Fibroblast of the conjunctiva (primary cell): ENCODE data around the gene ALDH18A1.
"Not testable (repeated sequence)": the region's sequence is repeated elsewhere in the genome, so short reads cannot be mapped to it uniquely, and the experiment has no call there.

ENCODE experiments used
- DNase-seq: peaks from one replicate; pipeline ENCODE4 v3.0.0-alpha.2; 2010; ENCODE audit warnings: low read depth

The ALDH18A1 gene

GRCh38 chr10:95656291-95657164 is at the start of gene ALDH18A1:
Gene ALDH18A1, minus strand, starts transcription at chr10:95656711. Its CDS starts 3,334 bp downstream, at chr10:95653377.
- DNase-seq, result peak; percentile 75

GRCh38 chr10:95698415-95698814 is 41.9 kb upstream of the ALDH18A1 start:
- DNase-seq, result no peak

GRCh38 chr10:95697429-95697828 is 40.9 kb upstream of the ALDH18A1 start:
- DNase-seq, result no peak

GRCh38 chr10:95694665-95695064 is 38.2 kb upstream of the ALDH18A1 start:
- DNase-seq, result no peak

- DNase-seq, result peak; percentile 99
Observed at GRCh38 chr10:95693668-95694534, 37.4 kb upstream of the ALDH18A1 start, which contains the start of gene TCTN3. Gene TCTN3, minus strand, starts transcription at chr10:95693927. Its CDS starts 28 bp downstream, at chr10:95693899.

- DNase-seq, result no peak
Observed at GRCh38 chr10:95693071-95693667, 36.7 kb upstream of the ALDH18A1 start.

- DNase-seq, result no peak
Observed at GRCh38 chr10:95691281-95691680, 34.8 kb upstream of the ALDH18A1 start.

- no peak for DNase-seq
Observed at GRCh38 chr10:95688648-95689047, 32.1 kb upstream of the ALDH18A1 start.

GRCh38 chr10:95683966-95684365 is 27.5 kb upstream of the ALDH18A1 start:
- no peak for DNase-seq

- no peak for DNase-seq
Observed at GRCh38 chr10:95675403-95676116, 19.0 kb upstream of the ALDH18A1 start.

GRCh38 chr10:95674643-95675042 is 18.1 kb upstream of the ALDH18A1 start:
- no peak for DNase-seq

- DNase-seq, result not testable (repeated sequence)
Observed at GRCh38 chr10:95672641-95673040, 16.1 kb upstream of the ALDH18A1 start.

GRCh38 chr10:95664543-95664942 is 8.0 kb upstream of the ALDH18A1 start:
- no peak for DNase-seq

- DNase-seq, result no peak
Observed at GRCh38 chr10:95663496-95663895, 7.0 kb upstream of the ALDH18A1 start.

GRCh38 chr10:95661818-95662217 is 5.3 kb upstream of the ALDH18A1 start:
- DNase-seq, result no peak

- DNase-seq, result no peak
Observed at GRCh38 chr10:95660283-95660682, 3.8 kb upstream of the ALDH18A1 start.

- no peak for DNase-seq
Observed at GRCh38 chr10:95657250-95657649, 739 bp upstream of the ALDH18A1 start.

- DNase-seq, result no peak
Observed at GRCh38 chr10:95655571-95656290, 780 bp downstream of the ALDH18A1 start.

GRCh38 chr10:95653895-95654294 is 2.6 kb downstream of the ALDH18A1 start:
- DNase-seq, result no peak

GRCh38 chr10:95651346-95652060 is 5.0 kb downstream of the ALDH18A1 start:
- DNase-seq, result no peak
